ENCODE data around the gene PARK7. TPM values are rescaled to one million over a fixed set of nuclear protein-coding genes. Genes with fewer than 3 reads are reported as not detected.

PARK7 gene
- total RNA-seq, 1 experiment from 2014 or later: 422 TPM

- DNase-seq (ENCODE audit: low read depth): no peak
Observed at GRCh38 chr1:8010080-8010664, 48.7 kb downstream of the PARK7 start.

DNA sequence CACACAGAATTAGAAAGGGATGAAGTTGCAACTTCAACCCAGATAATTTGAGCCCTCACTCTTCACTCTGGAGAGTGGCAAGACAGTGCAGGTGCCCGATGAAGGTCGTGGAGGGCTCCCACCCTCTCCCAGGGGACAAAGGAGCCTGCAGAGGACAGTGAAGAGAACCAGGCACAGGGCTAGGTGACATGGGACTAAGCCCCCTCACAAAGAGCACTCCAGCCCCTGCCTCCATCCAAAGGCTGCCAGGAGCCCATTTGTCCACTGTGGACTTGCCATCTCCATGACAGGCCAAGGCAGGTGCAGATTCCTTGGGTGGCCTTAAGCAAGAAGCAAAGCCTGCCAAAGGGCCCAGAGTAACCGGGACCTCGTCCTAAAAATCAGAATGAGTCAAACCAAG lies 49.5 kb downstream of the PARK7 start:
- no peak for DNase-seq (ENCODE audit: low read depth)

GRCh38 chr1:8011923-8012858 lies 50.7 kb downstream of the PARK7 start:
- DNase-seq (ENCODE audit: low read depth): no peak

GRCh38 chr1:8012955-8013354 lies 51.4 kb downstream of the PARK7 start:
- DNase-seq (ENCODE audit: low read depth): no peak

DNA sequence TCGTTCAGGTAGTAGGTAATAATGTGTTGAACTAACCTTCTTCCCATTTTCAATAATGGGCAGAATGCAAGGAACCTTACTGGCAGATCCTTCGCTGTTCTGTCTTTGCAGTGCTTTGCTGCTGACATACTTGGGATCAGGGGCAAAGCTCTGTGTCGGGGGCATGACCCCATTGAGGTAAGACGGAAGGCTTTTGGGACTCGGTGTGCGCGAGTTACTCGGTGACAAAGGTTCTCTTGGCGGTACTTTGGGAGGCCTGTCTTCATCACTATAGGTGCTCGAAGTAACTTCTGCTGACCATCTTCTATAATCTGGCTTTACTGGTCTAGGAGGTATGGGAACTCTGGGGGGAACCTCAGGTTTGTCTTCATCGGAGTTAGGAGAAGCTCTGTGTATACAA lies 51.9 kb downstream of the PARK7 start:
- DNase-seq (ENCODE audit: low read depth): no peak

- DNase-seq (ENCODE audit: low read depth): no peak
Observed at GRCh38 chr1:8013800-8014199, 52.3 kb downstream of the PARK7 start.

- no peak for DNase-seq (ENCODE audit: low read depth)
Observed at GRCh38 chr1:8014381-8014988, 53.0 kb downstream of the PARK7 start.

DNA sequence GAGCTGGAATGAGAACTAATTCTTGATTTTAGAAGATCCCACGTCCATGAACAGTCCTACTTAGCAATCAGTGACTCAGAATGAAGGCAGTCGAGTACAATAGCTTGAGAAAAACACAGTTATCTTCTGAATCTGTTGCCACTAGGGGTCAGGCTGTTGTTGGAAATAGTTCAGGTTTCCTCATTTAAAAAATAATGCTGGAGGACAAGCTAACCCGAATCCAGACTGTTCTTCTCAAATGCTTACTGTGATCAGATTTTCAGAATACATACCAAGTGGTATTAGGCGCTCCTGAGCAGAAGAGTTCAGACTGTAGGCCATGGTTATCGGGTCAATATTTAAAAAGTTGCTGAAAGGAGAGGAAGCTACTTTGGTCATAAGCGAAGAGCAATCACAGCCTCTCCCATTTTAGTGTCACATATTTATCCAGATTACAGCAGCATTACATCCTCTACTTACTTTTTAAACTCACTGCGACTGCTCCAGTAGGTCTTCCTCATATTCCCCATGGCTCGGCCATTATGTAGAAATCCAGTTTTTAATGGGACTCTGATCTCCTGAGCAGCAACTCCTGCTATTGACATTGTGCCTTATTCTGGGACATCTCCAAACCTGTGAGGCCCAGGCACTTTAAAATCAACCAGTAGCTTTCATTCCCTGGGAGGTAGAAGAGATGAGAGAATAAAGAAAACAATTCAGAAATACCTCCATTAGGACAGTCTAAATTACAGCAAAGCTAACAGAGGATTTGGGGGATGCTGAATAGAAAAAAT lies 53.7 kb downstream of the PARK7 start:
- peak; percentile 85 for DNase-seq (ENCODE audit: low read depth)

DNA sequence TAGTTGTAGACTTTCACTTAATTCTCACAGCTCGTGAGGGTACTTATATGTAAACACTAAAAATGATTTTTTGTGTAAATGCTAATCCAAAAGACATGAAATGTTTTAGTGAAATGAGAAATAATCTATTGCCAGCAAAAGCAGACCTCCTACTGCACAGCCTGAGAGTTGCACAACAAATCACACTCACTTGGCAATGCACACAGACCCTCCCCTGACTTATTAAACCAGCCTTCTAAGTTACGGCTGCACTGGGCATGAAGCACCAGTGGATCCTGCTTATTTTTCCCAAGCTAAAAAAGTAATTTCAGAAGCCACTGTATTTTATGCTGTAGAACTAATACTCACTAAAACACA lies 54.3 kb downstream of the PARK7 start:
- DNase-seq (ENCODE audit: low read depth): no peak

DNA sequence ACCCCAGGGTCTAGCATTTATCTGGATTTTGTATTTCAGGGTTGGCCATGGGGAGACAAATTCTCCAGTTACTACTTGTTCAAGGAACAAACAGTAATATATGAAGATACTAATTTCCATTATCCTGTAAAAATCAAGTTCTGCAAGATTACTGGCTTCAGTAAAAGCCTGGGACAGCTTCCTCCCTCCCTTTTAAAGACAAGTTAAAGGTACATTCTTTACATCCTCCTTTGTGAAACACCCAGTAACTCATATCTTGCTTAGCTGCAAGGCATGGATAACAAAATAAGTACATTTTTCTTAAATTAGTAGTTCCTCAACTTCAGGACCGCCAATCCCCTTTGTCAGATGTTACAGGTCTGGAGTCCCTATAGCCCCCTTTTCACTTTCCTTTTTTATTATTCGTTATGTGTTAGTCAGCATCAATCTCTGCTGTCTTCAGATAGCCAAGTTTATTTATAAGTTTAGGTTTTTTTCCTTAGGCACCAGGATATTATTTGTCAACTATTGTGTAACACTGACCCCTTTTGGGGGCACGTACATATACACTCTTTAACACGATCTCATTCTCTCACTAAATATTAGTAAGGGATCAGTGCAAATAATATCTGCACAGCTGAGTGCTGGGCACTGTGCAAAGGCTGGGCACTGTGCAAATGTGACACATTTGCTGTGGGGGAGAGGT lies 54.8 kb downstream of the PARK7 start:
- DNase-seq (ENCODE audit: low read depth): no peak

- DNase-seq (ENCODE audit: low read depth): no peak
Observed at GRCh38 chr1:8016895-8017241, 55.4 kb downstream of the PARK7 start.

- peak; percentile 86 for DNase-seq (ENCODE audit: low read depth)
Observed at GRCh38 chr1:8017495-8018197, 56.1 kb downstream of the PARK7 start.

DNA sequence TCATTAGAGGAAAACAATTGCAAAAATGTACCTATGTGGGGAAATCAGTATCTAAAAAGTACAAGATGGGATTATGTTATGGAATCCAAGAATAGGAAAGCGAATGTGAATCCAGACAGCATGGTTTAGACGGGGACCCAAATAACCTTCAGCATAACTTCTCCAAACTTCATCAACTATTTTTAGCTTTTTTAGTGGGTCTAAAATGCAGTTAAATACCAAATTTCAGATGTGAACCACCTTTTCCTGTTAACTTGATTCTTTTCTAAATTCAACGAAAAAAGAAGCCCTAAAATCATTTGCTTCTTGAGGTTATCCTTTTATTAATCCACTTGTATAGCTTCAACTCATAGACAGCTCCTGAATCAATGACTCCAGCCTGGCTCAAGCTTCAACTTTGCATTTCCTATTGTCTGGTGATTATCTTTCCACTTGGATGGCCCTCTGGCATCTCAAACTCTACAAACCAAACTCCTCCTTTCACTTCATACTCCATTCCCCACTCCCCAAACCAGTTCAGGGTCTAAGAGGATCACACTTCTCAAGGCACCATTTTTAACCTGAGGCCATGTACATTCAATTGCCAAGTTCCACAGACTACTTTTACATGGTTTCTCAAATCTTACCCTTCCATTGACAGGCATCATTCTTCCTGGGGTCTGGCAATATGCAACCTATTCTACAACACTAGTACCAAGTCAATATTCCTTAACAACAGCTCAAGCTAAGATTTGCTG lies 57.1 kb downstream of the PARK7 start:
- peak; percentile 52 for DNase-seq (ENCODE audit: low read depth)

- DNase-seq (ENCODE audit: low read depth): no peak
Observed at GRCh38 chr1:8019229-8019620, 57.7 kb downstream of the PARK7 start.

DNA sequence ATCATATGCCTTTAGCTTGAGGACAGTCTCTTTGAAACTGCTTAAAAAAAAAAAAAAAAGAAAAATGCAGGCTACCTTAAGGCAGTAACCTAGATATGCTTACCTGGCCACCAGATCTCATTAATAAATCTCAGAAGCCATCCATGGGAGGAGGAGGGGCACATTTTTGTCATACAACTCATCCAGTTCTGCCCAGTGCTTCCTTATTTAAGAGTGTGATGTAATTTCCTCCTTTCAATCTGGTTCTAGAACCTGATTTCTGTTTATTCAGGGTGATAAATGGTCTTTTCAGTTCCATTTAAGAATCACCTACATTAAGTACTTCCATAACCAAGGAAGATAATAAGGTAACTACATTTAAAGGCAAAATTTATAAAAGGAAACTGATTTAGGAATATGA lies 58.5 kb downstream of the PARK7 start:
- DNase-seq (ENCODE audit: low read depth): peak; percentile 54

DNA sequence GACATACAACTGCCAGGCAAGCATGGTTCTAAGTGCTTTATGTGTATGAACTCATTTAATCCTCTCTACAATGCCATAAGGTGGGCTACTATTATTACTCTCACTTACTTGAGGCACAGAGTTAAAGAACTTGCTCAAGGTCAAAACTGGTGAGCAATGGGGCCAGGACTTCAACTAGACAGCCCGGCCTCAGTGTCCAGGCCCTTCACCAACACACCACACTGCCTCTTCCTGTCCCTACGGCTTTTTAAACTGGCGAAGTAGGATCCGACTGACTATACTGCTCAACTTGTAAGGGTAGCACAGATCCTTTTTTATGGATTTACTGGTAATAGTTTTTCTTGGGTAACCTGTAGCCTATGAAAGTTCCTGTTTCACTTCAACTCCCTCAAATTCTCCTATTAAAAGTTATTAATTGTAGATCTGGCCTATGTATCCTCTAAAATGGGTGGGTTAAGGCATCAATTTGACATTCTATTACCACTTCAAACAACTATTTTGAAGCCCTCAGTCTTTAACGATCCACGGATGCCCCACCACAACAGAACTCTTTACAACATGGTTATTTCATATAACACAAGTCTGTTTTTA lies 60.3 kb downstream of the PARK7 start:
- DNase-seq (ENCODE audit: low read depth): no peak

GRCh38 chr1:8022395-8023286 lies 61.1 kb downstream of the PARK7 start:
- no peak for DNase-seq (ENCODE audit: low read depth)

DNA sequence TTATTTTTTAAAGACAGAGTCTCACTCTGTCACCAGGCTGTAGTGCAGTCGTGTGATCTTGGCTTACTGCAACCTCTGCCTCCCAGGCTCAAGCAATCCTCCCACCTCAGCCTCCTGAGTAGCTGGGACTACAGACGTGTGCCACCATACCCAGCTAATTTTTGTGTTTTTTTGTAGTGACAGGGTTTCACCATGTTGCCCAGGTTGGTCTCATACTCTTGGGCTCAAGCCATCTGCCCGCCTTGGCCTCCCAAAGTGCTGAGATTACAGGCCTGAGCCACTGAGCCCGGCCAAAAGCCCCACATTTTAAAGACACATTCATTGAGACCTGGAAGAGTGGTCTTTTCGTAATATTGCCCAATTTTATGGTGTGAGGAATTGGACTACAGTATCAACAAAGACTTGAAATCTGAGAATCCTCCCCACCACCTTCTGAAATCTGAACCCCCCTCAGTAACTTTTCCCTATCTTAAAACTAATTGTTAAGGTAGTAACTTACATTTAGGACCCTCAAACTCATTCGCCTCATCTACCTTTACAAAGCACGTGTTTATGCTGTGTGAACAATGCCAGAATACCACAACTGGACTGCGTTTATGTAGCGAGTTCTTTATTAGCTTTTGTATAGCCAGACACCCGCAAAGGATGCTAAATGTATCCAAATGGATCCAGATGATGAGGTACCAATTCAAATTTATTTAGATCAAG lies 61.9 kb downstream of the PARK7 start:
- no peak for DNase-seq (ENCODE audit: low read depth)
